ENCODE measurements around the gene CCNY. TPM values are rescaled to one million over a fixed set of nuclear protein-coding genes. Genes with fewer than 3 reads are reported as not detected.
"Not testable (repeated sequence)": the region's sequence is repeated elsewhere in the genome, so short reads cannot be mapped to it uniquely, and the experiment has no call there.

The CCNY gene
- 19.3 TPM for polyA plus RNA-seq (2012; ENCODE audit: missing spikeins)

- FAIRE-seq (peak; percentile 81), DNase-seq (ENCODE audit: insufficient read length) (peak; percentile 75)
- peak; percentile 5; the same call in 1 of the 2 replicates for TF ChIP-seq TAF1 (IDR thresholded peaks at IDR 0.05; ENCODE audit: borderline replicate concordance, low read depth, low read length)
- TF ChIP-seq POLR2A (IDR thresholded peaks at IDR 0.05; ENCODE audit: low read depth, low read length) = peak; percentile 79
- no peak for TF ChIP-seq POLR2AphosphoS5 (IDR thresholded peaks at IDR 0.05; ENCODE audit: low read depth, low read length)
Observed at GRCh38 chr10:35336084-35336831, at the start of gene CCNY. Gene CCNY (plus strand): TSS chr10:35336509. CDS start chr10:35337054, 545 bp downstream.

GRCh38 chr10:35289198-35289597 is 47.1 kb upstream of the CCNY start:
- DNase-seq (ENCODE audit: insufficient read length) = no peak
- no peak for FAIRE-seq
- TF ChIP-seq POLR2AphosphoS5 (IDR thresholded peaks at IDR 0.05; ENCODE audit: low read depth, low read length) (no peak), TAF1 (IDR thresholded peaks at IDR 0.05; ENCODE audit: borderline replicate concordance, low read depth, low read length) (no peak), POLR2A (IDR thresholded peaks at IDR 0.05; ENCODE audit: low read depth, low read length) (no peak)

- TF ChIP-seq TAF1 (IDR thresholded peaks at IDR 0.05; ENCODE audit: borderline replicate concordance, low read depth, low read length) = no peak
- no peak for TF ChIP-seq POLR2A (IDR thresholded peaks at IDR 0.05; ENCODE audit: low read depth, low read length)
- TF ChIP-seq POLR2AphosphoS5 (IDR thresholded peaks at IDR 0.05; ENCODE audit: low read depth, low read length) = no peak
- DNase-seq (ENCODE audit: insufficient read length) = no peak
- no peak for FAIRE-seq
Observed at GRCh38 chr10:35294506-35294905, 41.8 kb upstream of the CCNY start.

- FAIRE-seq = no peak
- TF ChIP-seq POLR2AphosphoS5 (IDR thresholded peaks at IDR 0.05; ENCODE audit: low read depth, low read length) = no peak
- no peak for TF ChIP-seq POLR2A (IDR thresholded peaks at IDR 0.05; ENCODE audit: low read depth, low read length)
- TF ChIP-seq TAF1 (IDR thresholded peaks at IDR 0.05; ENCODE audit: borderline replicate concordance, low read depth, low read length) = no peak
Observed at GRCh38 chr10:35299016-35299415, 37.3 kb upstream of the CCNY start.

GRCh38 chr10:35300063-35300699 is 36.1 kb upstream of the CCNY start:
- TF ChIP-seq POLR2A (IDR thresholded peaks at IDR 0.05; ENCODE audit: low read depth, low read length) = no peak
- no peak for TF ChIP-seq POLR2AphosphoS5 (IDR thresholded peaks at IDR 0.05; ENCODE audit: low read depth, low read length)
- no peak for TF ChIP-seq TAF1 (IDR thresholded peaks at IDR 0.05; ENCODE audit: borderline replicate concordance, low read depth, low read length)
- DNase-seq (ENCODE audit: insufficient read length) (peak; percentile 25), FAIRE-seq (peak; percentile 96)

More at GRCh38 chr10:35299016-35299415, 37.3 kb upstream of the CCNY start:
- no peak for DNase-seq (ENCODE audit: insufficient read length)

- no peak for FAIRE-seq
- no peak for TF ChIP-seq POLR2AphosphoS5 (IDR thresholded peaks at IDR 0.05; ENCODE audit: low read depth, low read length)
- no peak for TF ChIP-seq TAF1 (IDR thresholded peaks at IDR 0.05; ENCODE audit: borderline replicate concordance, low read depth, low read length)
- no peak for DNase-seq (ENCODE audit: insufficient read length)
Observed at GRCh38 chr10:35304649-35305048, 31.7 kb upstream of the CCNY start.

- DNase-seq (ENCODE audit: insufficient read length) = no peak
- FAIRE-seq = no peak
- no peak for TF ChIP-seq POLR2AphosphoS5 (IDR thresholded peaks at IDR 0.05; ENCODE audit: low read depth, low read length)
- no peak for TF ChIP-seq POLR2A (IDR thresholded peaks at IDR 0.05; ENCODE audit: low read depth, low read length)
Observed at GRCh38 chr10:35306852-35307251, 29.5 kb upstream of the CCNY start.

- FAIRE-seq = no peak
- DNase-seq (ENCODE audit: insufficient read length) = no peak
- TF ChIP-seq TAF1 (IDR thresholded peaks at IDR 0.05; ENCODE audit: borderline replicate concordance, low read depth, low read length) (no peak), POLR2AphosphoS5 (IDR thresholded peaks at IDR 0.05; ENCODE audit: low read depth, low read length) (no peak), POLR2A (IDR thresholded peaks at IDR 0.05; ENCODE audit: low read depth, low read length) (no peak)
Observed at GRCh38 chr10:35307297-35307696, 29.0 kb upstream of the CCNY start.

GRCh38 chr10:35308809-35309208 is 27.5 kb upstream of the CCNY start:
- FAIRE-seq = no peak
- no peak for DNase-seq (ENCODE audit: insufficient read length)
- no peak for TF ChIP-seq TAF1 (IDR thresholded peaks at IDR 0.05; ENCODE audit: borderline replicate concordance, low read depth, low read length)
- TF ChIP-seq POLR2A (IDR thresholded peaks at IDR 0.05; ENCODE audit: low read depth, low read length) = no peak
- no peak for TF ChIP-seq POLR2AphosphoS5 (IDR thresholded peaks at IDR 0.05; ENCODE audit: low read depth, low read length)

GRCh38 chr10:35314142-35314541 is 22.2 kb upstream of the CCNY start:
- not testable (repeated sequence) for FAIRE-seq; DNase-seq (ENCODE audit: insufficient read length)

GRCh38 chr10:35315235-35315634 is 21.1 kb upstream of the CCNY start:
- FAIRE-seq; DNase-seq (ENCODE audit: insufficient read length): not testable (repeated sequence)

GRCh38 chr10:35316218-35316967 is 19.9 kb upstream of the CCNY start:
- TF ChIP-seq POLR2A (IDR thresholded peaks at IDR 0.05; ENCODE audit: low read depth, low read length) (no peak), POLR2AphosphoS5 (IDR thresholded peaks at IDR 0.05; ENCODE audit: low read depth, low read length) (no peak), TAF1 (IDR thresholded peaks at IDR 0.05; ENCODE audit: borderline replicate concordance, low read depth, low read length) (no peak)
- no peak for FAIRE-seq
- DNase-seq (ENCODE audit: insufficient read length) = no peak
